Stomach (tissue), 4 donors: Measurements from ENCODE around the gene FLT1.

Experiments
- CTCF ChIP-seq, 7 experiments: fragments of 450-650 bp in 4 of 7; fragments of 200-600 bp in 3 of 7; sonication (generic) in 3 of 7; IDR thresholded peaks; one replicate each; pipeline ENCODE4 v1.5.1; 2016 to 2019; ENCODE audit warnings: antibody characterized with exemption in 7 of 7, control low read depth in 2 of 7, mild to moderate bottlenecking in 1 of 7
- POLR2A ChIP-seq, 4 donors: fragments of 450-650 bp; IDR thresholded peaks; one replicate each; pipeline ENCODE4 v1.6.1; 2016; ENCODE audit warnings: antibody characterized with exemption in 4 of 4, control low read depth in 2 of 4, mild to moderate bottlenecking in 1 of 4, moderate library complexity in 1 of 4
- POLR2AphosphoS5 ChIP-seq, 3 donors: sonication (generic); formaldehyde crosslinking; IDR thresholded peaks; one replicate each; pipeline ENCODE4 v1.6.1; 2016; ENCODE audit warnings: antibody characterized with exemption in 3 of 3

GRCh38 chr13:28496188-28496564 lies 1.2 kb upstream of the FLT1 start:
- TF ChIP-seq POLR2A (IDR thresholded peaks at IDR 0.05), result no peak
- no peak for TF ChIP-seq CTCF (IDR thresholded peaks at IDR 0.05)
- TF ChIP-seq POLR2AphosphoS5 (IDR thresholded peaks at IDR 0.05), result no peak
